Kidney (tissue), 14 donors: ENCODE measurements around the gene C11orf16. TPM values are rescaled to one million over a fixed set of nuclear protein-coding genes. Genes with fewer than 3 reads are reported as not detected.

Experiments used
- DNase-seq, 5 donors: peaks; one replicate each; pipeline ENCODE4 v3.0.0-alpha.2; 2013 to 2020
- FAIRE-seq: peaks from 2 replicates; lab custom pipeline; 2012; peaks lifted over from hg19 to GRCh38; lab: Jason Lieb, UNC
- H3K27ac ChIP-seq, 2 donors: one replicate each; pipeline ENCODE4 v1.7.0; 2013; ENCODE audit warnings: low read depth in 2 of 2, low read length in 2 of 2, inconsistent platforms in 1 of 2
- H3K27me3 ChIP-seq: one replicate; pipeline ENCODE4 v1.7.1; 2013; ENCODE audit warnings: low read length, inconsistent platforms; ENCODE audit not compliant: control insufficient read depth, insufficient read depth
- H3K36me3 ChIP-seq, 3 donors: one replicate each; pipeline versions ENCODE4 v1.7.0 to v1.7.1; 2013; ENCODE audit warnings: low read length in 3 of 3, control low read depth in 1 of 3, inconsistent platforms in 1 of 3; ENCODE audit not compliant: insufficient read depth in 3 of 3, control insufficient read depth in 2 of 3
- H3K4me1 ChIP-seq, 3 donors: one replicate each; pipeline versions ENCODE4 v1.7.0 to v1.7.1; 2013; ENCODE audit warnings: low read length in 3 of 3, inconsistent platforms in 1 of 3, low read depth in 1 of 3; ENCODE audit not compliant: control insufficient read depth in 2 of 3, insufficient read depth in 2 of 3
- H3K4me3 ChIP-seq, 3 donors: one replicate each; pipeline versions ENCODE4 v1.7.0 to v1.8.1; 2013; ENCODE audit warnings: low read length in 3 of 3, control low read depth in 1 of 3, inconsistent platforms in 1 of 3
- H3K9ac ChIP-seq, 3 donors: one replicate each; pipeline versions ENCODE4 v1.7.0 to v1.7.1; 2013; ENCODE audit warnings: low read length in 3 of 3, control low read depth in 1 of 3, inconsistent platforms in 1 of 3
- H3K9me3 ChIP-seq, 3 donors: one replicate each; pipeline versions ENCODE4 v1.7.0 to v1.7.1; 2013; ENCODE audit warnings: low read length in 3 of 3, control low read depth in 1 of 3, inconsistent platforms in 1 of 3; ENCODE audit not compliant: control insufficient read depth in 2 of 3, insufficient read depth in 1 of 3
- CTCF ChIP-seq: IDR thresholded peaks from 3 replicates; pipeline ENCODE4 v1.5.1; 2012; ENCODE audit warnings: mild to moderate bottlenecking, moderate library complexity, borderline replicate concordance; ENCODE audit not compliant: insufficient read depth; ENCODE audit errors: extremely low read depth
- intact Hi-C: fragments of 100-400 bp; cut with DNase I; formaldehyde crosslinking; loops from one replicate; pipeline ENCODE4 v1.11.1; 2022
- polyA plus RNA-seq: library from polyadenylated mRNA; stranded (reverse); fragments of 350-450 nt; fragmentation: Illumina TruSeq; extraction: RNeasy Lipid Tissue Mini Kit (QIAGEN cat#74804); gene quantifications from one replicate; pipeline ENCODE4 v1.2.3, GENCODE V29; 2014; ENCODE audit warnings: low read depth, low replicate concordance; ENCODE audit not compliant: insufficient read depth
- total RNA-seq: library from RNA; stranded (reverse); fragmentation: NEBNext Ultra II Directional; extraction: Animal tissue kit (Norgen Biotek cat#: 25700); gene quantifications from one replicate; pipeline ENCODE4 v1.2.1, GENCODE V29; 2021
- donor health status: control.
- donor health status: control.
- donor health status: control.
- donor health status: control.
- donor health status: control.
- donor health status: DM: yes; HTN: yes; CAD: no.
- donor health status: Normal renal cell carcinoma (clear cell type).

C11orf16 gene
- total and polyA plus RNA-seq, 2 donors from 2014 or later = 0.28 to 0.91 TPM

- Histone ChIP-seq H3K27me3 (no peaks in the 10 kb centered on the region), H3K4me1 (peaks cover 0 to 17% (median 3%) of the 10 kb centered on the region in 3 donors), H3K27ac (peak within 1 kb of the TSS; percentile 85 to 96), H3K4me3 (peak within 1 kb of the TSS; percentile 71 to 92 (median 78)), H3K9me3 (no peaks in the 10 kb centered on the region), H3K36me3 (no peaks in the 10 kb centered on the region), H3K9ac (peak within 1 kb of the TSS; percentile 57 to 94 (median 90))
- DNase-seq (peak; percentile 88 to 98 (median 96)), FAIRE-seq (no peak)
- intact Hi-C loops = no loop called here
- no peak for TF ChIP-seq CTCF
Measured at GRCh38 chr11:8964324-8965320, 31.9 kb upstream of the C11orf16 start, which contains the start of gene TMEM9B. Gene TMEM9B (minus strand): TSS chr11:8964442. CDS start chr11:8964313, 129 bp downstream.

GRCh38 chr11:8963569-8964323, 31.0 kb upstream of the C11orf16 start:
- Histone ChIP-seq H3K27ac (peak overlapping the region; percentile 85 to 96), H3K27me3 (no peaks in the 10 kb centered on the region), H3K9ac (peak overlapping the region; percentile 48 to 94 (median 90)), H3K9me3 (no peaks in the 10 kb centered on the region), H3K36me3 (no peaks in the 10 kb centered on the region), H3K4me3 (peak overlapping the region; percentile 69 to 92 (median 78)), H3K4me1 (peaks cover 0 to 22% (median 10%) of the 10 kb centered on the region in 3 donors)
- TF ChIP-seq CTCF = no peak
- FAIRE-seq (no peak), DNase-seq (peak; percentile 86 to 94 (median 92))
- intact Hi-C loops = no loop called here

GRCh38 chr11:8962841-8963240, 30.1 kb upstream of the C11orf16 start:
- no peak for TF ChIP-seq CTCF
- Histone ChIP-seq H3K4me3 (peak overlapping the region in 2 of 3 donors; percentile 78 to 92), H3K4me1 (peaks cover 0 to 22% (median 10%) of the 10 kb centered on the region in 3 donors), H3K9ac (peak overlapping the region in 2 of 3 donors; percentile 12 to 21), H3K27ac (no peak overlapping the region), H3K36me3 (no peaks in the 10 kb centered on the region), H3K27me3 (no peaks in the 10 kb centered on the region), H3K9me3 (no peaks in the 10 kb centered on the region)
- no peak for FAIRE-seq
- intact Hi-C loops = no loop called here
- DNase-seq = no peak
